NCI-H2107 treated with DMSO at 0.1 percent for 48 hours (cell line): Measurements from ENCODE around the gene JAKMIP1.
"Not testable (repeated sequence)": the region's sequence is repeated elsewhere in the genome, so short reads cannot be mapped to it uniquely, and the experiment has no call there.

Source experiments
- DNase-seq: peaks from one replicate; lab custom pipeline; 2025; ENCODE audit not compliant: unreplicated experiment; lab: John Stamatoyannopoulos, UW

JAKMIP1 gene

GRCh38 chr4:6229671-6230501, 29.5 kb upstream of the JAKMIP1 start:
- DNase-seq: no peak

- DNase-seq: no peak
These were observed 28.7 kb upstream of the JAKMIP1 start for GRCh38 chr4:6229095-6229494.

- no peak for DNase-seq
These were observed 28.1 kb upstream of the JAKMIP1 start for GRCh38 chr4:6228158-6229067.

GRCh38 chr4:6227412-6228157, 27.2 kb upstream of the JAKMIP1 start:
- DNase-seq: no peak

- DNase-seq: no peak
These were observed 26.2 kb upstream of the JAKMIP1 start for GRCh38 chr4:6226506-6226905.

- DNase-seq: no peak
These were observed 25.1 kb upstream of the JAKMIP1 start for GRCh38 chr4:6225469-6225868.

GRCh38 chr4:6224735-6225134, 24.4 kb upstream of the JAKMIP1 start:
- no peak for DNase-seq

GRCh38 chr4:6222761-6223292, 22.5 kb upstream of the JAKMIP1 start:
- no peak for DNase-seq

- DNase-seq: no peak
These were observed 21.8 kb upstream of the JAKMIP1 start for GRCh38 chr4:6221851-6222760.

GRCh38 chr4:6221301-6221850, 21.0 kb upstream of the JAKMIP1 start:
- no peak for DNase-seq

GRCh38 chr4:6217716-6218381, 17.5 kb upstream of the JAKMIP1 start:
- DNase-seq: no peak

GRCh38 chr4:6216588-6216987, 16.2 kb upstream of the JAKMIP1 start:
- DNase-seq: no peak

GRCh38 chr4:6209921-6210320, 9.6 kb upstream of the JAKMIP1 start:
- no peak for DNase-seq

GRCh38 chr4:6209291-6209690, 8.9 kb upstream of the JAKMIP1 start:
- not testable (repeated sequence) for DNase-seq

GRCh38 chr4:6208416-6208815, 8.1 kb upstream of the JAKMIP1 start:
- DNase-seq: no peak

- no peak for DNase-seq
These were observed 7.3 kb upstream of the JAKMIP1 start for GRCh38 chr4:6207602-6208001.

GRCh38 chr4:6206771-6207290, 6.5 kb upstream of the JAKMIP1 start:
- no peak for DNase-seq

- DNase-seq: no peak
These were observed 5.6 kb upstream of the JAKMIP1 start for GRCh38 chr4:6205973-6206372.

- no peak for DNase-seq
These were observed 5.2 kb upstream of the JAKMIP1 start for GRCh38 chr4:6205567-6205931.
